ENCODE results near the gene POM121L2. TPM values are rescaled to one million over a fixed set of nuclear protein-coding genes. Genes with fewer than 3 reads are reported as not detected.

Gene POM121L2
- total RNA-seq, 1 donor from 2014 or later: not detected

- peaks cover 11% of the 10 kb centered on the region for H3K27me3 ChIP-seq (ENCODE audit: control insufficient read depth, insufficient read depth, low read length)
- no peaks in the 10 kb centered on the region for H3K36me3 ChIP-seq (ENCODE audit: control insufficient read depth, insufficient read depth, low read length)
- no peak overlapping the region for H3K4me3 ChIP-seq (ENCODE audit: low read depth, low read length)
- no peak for TF ChIP-seq CTCF (IDR thresholded peaks at IDR 0.05; ENCODE audit: insufficient read depth, low read length, poor library complexity, severe bottlenecking)
- DNase-seq (ENCODE audit: low read depth): no peak
These were observed 51.2 kb downstream of the POM121L2 start for GRCh38 chr6:27260836-27261375.

GRCh38 chr6:27260369-27260768, 51.7 kb downstream of the POM121L2 start:
- no peak for DNase-seq (ENCODE audit: low read depth)
- Histone ChIP-seq H3K36me3 (ENCODE audit: control insufficient read depth, insufficient read depth, low read length) (no peaks in the 10 kb centered on the region), H3K27me3 (ENCODE audit: control insufficient read depth, insufficient read depth, low read length) (peaks cover 11% of the 10 kb centered on the region), H3K4me3 (ENCODE audit: low read depth, low read length) (no peak overlapping the region)
- TF ChIP-seq CTCF (IDR thresholded peaks at IDR 0.05; ENCODE audit: insufficient read depth, low read length, poor library complexity, severe bottlenecking): no peak

Other genes starting within 250 kb of the POM121L2 start
- 1.6 and 2.2 TPM in 2 replicates for gene PRSS16, start 64.6 kb downstream of the POM121L2 start, total RNA-seq
- gene ZNF391, start 76.5 kb upstream of the POM121L2 start, total RNA-seq: 4.4 and 9.0 TPM in 2 replicates
- 5.8 and 6.0 TPM in 2 replicates for gene ZNF184, start 160.8 kb upstream of the POM121L2 start, total RNA-seq